Endothelial cell of umbilical vein (primary cell): ENCODE data around the gene PTMA.

Experiments used
- CTCF ChIP-seq, 2 donors: IDR thresholded peaks; 1 replicate in 1 of 2; 2 replicates in 1 of 2; pipeline ENCODE4 v1.5.1; 2011; ENCODE audit warnings: low read length in 2 of 2, mild to moderate bottlenecking in 2 of 2, moderate library complexity in 2 of 2, control low read depth in 1 of 2, inconsistent platforms in 1 of 2, low read depth in 1 of 2; ENCODE audit not compliant: insufficient read depth in 1 of 2; ENCODE audit errors: extremely low read depth in 1 of 2
- EZH2 ChIP-seq: IDR thresholded peaks from 2 replicates; pipeline ENCODE4 v1.6.1; 2012; ENCODE audit warnings: borderline replicate concordance, low read depth, mild to moderate bottlenecking, moderate library complexity, low read length, inconsistent platforms; ENCODE audit not compliant: severe bottlenecking
- FOS ChIP-seq: IDR thresholded peaks from 2 replicates; pipeline ENCODE4 v1.6.1; 2011; ENCODE audit warnings: mild to moderate bottlenecking, low read length, moderate library complexity, borderline replicate concordance; ENCODE audit not compliant: insufficient read depth
- GATA2 ChIP-seq: IDR thresholded peaks from 2 replicates; pipeline ENCODE4 v1.7.0; 2011; ENCODE audit warnings: low read depth, mild to moderate bottlenecking, moderate library complexity, mixed read lengths, low read length; ENCODE audit not compliant: insufficient read length, insufficient read depth
- JUN ChIP-seq: IDR thresholded peaks from 2 replicates; pipeline ENCODE4 v1.6.1; 2011; ENCODE audit warnings: borderline replicate concordance, low read depth; ENCODE audit not compliant: insufficient read length, insufficient read depth
- MAX ChIP-seq: IDR thresholded peaks from 2 replicates; pipeline ENCODE4 v1.6.1; 2011; ENCODE audit not compliant: insufficient read depth, insufficient read length
- MYC ChIP-seq: IDR thresholded peaks from one replicate; pipeline ENCODE4 v1.6.1; 2011; ENCODE audit warnings: mild to moderate bottlenecking, low read depth, low read length
- POLR2A ChIP-seq: IDR thresholded peaks from 2 replicates; pipeline ENCODE4 v1.6.1; 2012; ENCODE audit warnings: low read depth, mild to moderate bottlenecking, control low read depth, low read length
- POLR2AphosphoS5 ChIP-seq: IDR thresholded peaks from 2 replicates; pipeline ENCODE4 v1.6.1; 2012; ENCODE audit warnings: low read depth, mild to moderate bottlenecking, control low read depth, low read length, moderate library complexity; ENCODE audit not compliant: insufficient read depth

- TF ChIP-seq POLR2A (no peak), CTCF (IDR thresholded peaks at IDR 0.05; ENCODE audit: extremely low read depth in 1 of 2, insufficient read depth in 1 of 2, low read depth in 1 of 2, low read length in 2 of 2) (no peak), EZH2 (no peak), JUN (no peak), POLR2AphosphoS5 (no peak), MAX (no peak), GATA2 (no peak), MYC (no peak), FOS (no peak)
Observed at GRCh38 chr2:231751042-231751815, 42.9 kb downstream of the PTMA start.
